Measurements from ENCODE around the gene KAZN.

Gene KAZN

GRCh38 chr1:14929547-14930246 lies 331.2 kb downstream of the KAZN start (continued):
- no peak for TF ChIP-seq REST (tag by site-specific recombination; IDR thresholded peaks at IDR 0.05)
- TF ChIP-seq ZNF555 (tag by site-specific recombination; conservative IDR thresholded peaks at IDR 0.05): no peak
- TF ChIP-seq ZNF341 (tag by site-specific recombination; IDR thresholded peaks at IDR 0.05; ENCODE audit: low read depth): no peak
- no peak for TF ChIP-seq ZFP41 (tag by site-specific recombination; IDR thresholded peaks at IDR 0.05; ENCODE audit: borderline replicate concordance)
- no peak for TF ChIP-seq MYNN (tag by site-specific recombination; IDR thresholded peaks at IDR 0.05; ENCODE audit: borderline replicate concordance)
- peak; percentile 85; the same call in 1 of the 2 replicates for TF ChIP-seq ZNF423 (tag by site-specific recombination; IDR thresholded peaks at IDR 0.05)
- no peak for TF ChIP-seq ZNF76 (tag by site-specific recombination; IDR thresholded peaks at IDR 0.05; ENCODE audit: borderline replicate concordance, low read depth)
- no peak for TF ChIP-seq AEBP2 (tag by site-specific recombination; IDR thresholded peaks at IDR 0.05; ENCODE audit: borderline replicate concordance)
- no peak for TF ChIP-seq ZNF311 (tag by site-specific recombination; IDR thresholded peaks at IDR 0.05; ENCODE audit: borderline replicate concordance)
- TF ChIP-seq ZNF16 (tag by site-specific recombination; IDR thresholded peaks at IDR 0.05; ENCODE audit: low read depth): no peak
- 0 out of 2 replicates have a peak, but pooled peaks have one; percentile 55 for TF ChIP-seq ZNF692 (tag by site-specific recombination; IDR thresholded peaks at IDR 0.05)
- TF ChIP-seq ZNF366 (tag by site-specific recombination; conservative IDR thresholded peaks at IDR 0.05): peak; percentile 54
- TF ChIP-seq KLF7 (tag by site-specific recombination; IDR thresholded peaks at IDR 0.05; ENCODE audit: borderline replicate concordance): no peak
- no peak for TF ChIP-seq ZNF157 (tag by site-specific recombination; IDR thresholded peaks at IDR 0.05)
- TF ChIP-seq ZNF211 (tag by site-specific recombination; IDR thresholded peaks at IDR 0.05; ENCODE audit: low read depth): no peak
- peak; percentile 88 for TF ChIP-seq WT1 (tag by site-specific recombination; IDR thresholded peaks at IDR 0.05)
- TF ChIP-seq ZNF24 (tag by site-specific recombination; IDR thresholded peaks at IDR 0.05): no peak
- TF ChIP-seq HOXA7 (CRISPR knock-in tag; IDR thresholded peaks at IDR 0.05; ENCODE audit: borderline replicate concordance): no peak
- TF ChIP-seq ZXDB (tag by site-specific recombination; IDR thresholded peaks at IDR 0.05): peak; percentile 47; the same call in 1 of the 2 replicates
- no peak for TF ChIP-seq ZNF518A (tag by site-specific recombination; conservative IDR thresholded peaks at IDR 0.05; ENCODE audit: low read depth)
- peak; percentile 30; the same call in 1 of the 2 replicates for TF ChIP-seq ZNF561 (tag by site-specific recombination; IDR thresholded peaks at IDR 0.05; ENCODE audit: borderline replicate concordance)
- TF ChIP-seq ZNF513 (tag by site-specific recombination; IDR thresholded peaks at IDR 0.05): no peak
- no peak for TF ChIP-seq ZNF223 (tag by site-specific recombination; IDR thresholded peaks at IDR 0.05)
- no peak for TF ChIP-seq ZNF621 (tag by site-specific recombination; IDR thresholded peaks at IDR 0.05)
- TF ChIP-seq ZNF416 (tag by site-specific recombination; IDR thresholded peaks at IDR 0.05): no peak

Data from HEK293 (cell line).